Endodermal cell (in vitro differentiated cells): ENCODE measurements around the gene STAB1. TPM values are rescaled to one million over a fixed set of nuclear protein-coding genes. Genes with fewer than 3 reads are reported as not detected.

Experiments used
- DNase-seq: peaks from one replicate; pipeline ENCODE4 v3.0.0-alpha.2; 2017
- H3K27ac ChIP-seq: 2 replicates; pipeline ENCODE4 v1.5.1; 2013; ENCODE audit warnings: mild to moderate bottlenecking, low read depth, low read length, moderate library complexity
- H3K27me3 ChIP-seq: 2 replicates; pipeline ENCODE4 v1.6.1; 2013; ENCODE audit warnings: mild to moderate bottlenecking, low read length, moderate library complexity; ENCODE audit not compliant: insufficient read depth, control insufficient read depth, poor library complexity, severe bottlenecking
- H3K36me3 ChIP-seq: 2 replicates; pipeline ENCODE4 v1.7.0; 2013; ENCODE audit warnings: mild to moderate bottlenecking, low read length, moderate library complexity; ENCODE audit not compliant: control insufficient read depth, insufficient read depth
- H3K4me1 ChIP-seq: one replicate; pipeline ENCODE4 v1.7.0; 2013; ENCODE audit warnings: low read length; ENCODE audit not compliant: control insufficient read depth, insufficient read depth
- H3K4me3 ChIP-seq: 2 replicates; pipeline ENCODE4 v1.5.1; 2013; ENCODE audit warnings: mild to moderate bottlenecking, low read length, moderate library complexity
- H3K9ac ChIP-seq: 2 replicates; pipeline ENCODE4 v1.6.1; 2013; ENCODE audit warnings: mild to moderate bottlenecking, low read length, moderate library complexity; ENCODE audit not compliant: poor library complexity, severe bottlenecking; ENCODE audit errors: extremely low read depth
- H3K9me3 ChIP-seq: 2 replicates; pipeline ENCODE4 v1.6.1; 2013; ENCODE audit warnings: mild to moderate bottlenecking, low read length, moderate library complexity; ENCODE audit not compliant: control insufficient read depth
- H3K27ac Mint-ChIP-seq: 2 replicates; pipeline ENCODE4 v1.8.0; 2020; ENCODE audit warnings: mixed read lengths
- H3K27me3 Mint-ChIP-seq: 2 replicates; pipeline ENCODE4 v1.8.0; 2021; ENCODE audit warnings: mild to moderate bottlenecking, mixed read lengths; ENCODE audit not compliant: insufficient read depth
- H3K36me3 Mint-ChIP-seq: 2 replicates; pipeline ENCODE4 v1.8.0; 2020; ENCODE audit warnings: low read depth, mixed read lengths
- H3K4me1 Mint-ChIP-seq: 2 replicates; pipeline ENCODE4 v1.8.0; 2020; ENCODE audit warnings: mixed read lengths
- H3K4me3 Mint-ChIP-seq: 2 replicates; pipeline ENCODE4 v1.8.0; 2020; ENCODE audit warnings: mild to moderate bottlenecking, moderate library complexity, mixed read lengths
- H3K9me3 Mint-ChIP-seq: 2 replicates; pipeline ENCODE4 v1.8.0; 2020; ENCODE audit warnings: mild to moderate bottlenecking, mixed read lengths
- CTCF ChIP-seq: fragments of 200-600 bp; sonication (generic); conservative IDR thresholded peaks from 2 replicates; pipeline ENCODE4 v1.5.0; 2021; ENCODE audit warnings: antibody characterized with exemption, mild to moderate bottlenecking
- WGBS, 2 experiments: methylation state at CpG; one replicate each; pipeline versions ENCODE4 v1.1.5 to v1.1.7; 2013; ENCODE audit warnings: missing lambda C conversion rate in 2 of 2, mixed read lengths in 1 of 2; ENCODE audit not compliant: insufficient coverage in 1 of 2, insufficient read length in 1 of 2; 5-methylcytosine and 5-hydroxymethylcytosine counted together
- long read RNA-seq, 4 experiments: library from polyadenylated mRNA in 2 of 4; library from RNA in 1 of 4; library from capped mRNA in 1 of 4; stranded (forward) in 3 of 4; unstranded in 1 of 4; transcript quantifications; one replicate each; pipeline ENCODE4 v2.0.0, GENCODE V29; 2020 to 2021; ENCODE audit warnings: inconsistent platforms in 1 of 4
- polyA plus RNA-seq, 2 experiments: library from polyadenylated mRNA; stranded (reverse); fragments of 50-300 nt; gene quantifications; one replicate each; pipeline ENCODE4 v1.2.3, GENCODE V29; 2013
- total RNA-seq, 2 donors: library from RNA; stranded (reverse); fragmentation: NEBNext Ultra II Directional in 1 of 2; extraction: Animal tissue kit (Norgen Biotek cat#: 25700) in 1 of 2; gene quantifications; 2 replicates in 1 of 2; 3 replicates in 1 of 2; pipeline ENCODE4 v1.2.1, GENCODE V29; 2021

STAB1 gene, protein sequence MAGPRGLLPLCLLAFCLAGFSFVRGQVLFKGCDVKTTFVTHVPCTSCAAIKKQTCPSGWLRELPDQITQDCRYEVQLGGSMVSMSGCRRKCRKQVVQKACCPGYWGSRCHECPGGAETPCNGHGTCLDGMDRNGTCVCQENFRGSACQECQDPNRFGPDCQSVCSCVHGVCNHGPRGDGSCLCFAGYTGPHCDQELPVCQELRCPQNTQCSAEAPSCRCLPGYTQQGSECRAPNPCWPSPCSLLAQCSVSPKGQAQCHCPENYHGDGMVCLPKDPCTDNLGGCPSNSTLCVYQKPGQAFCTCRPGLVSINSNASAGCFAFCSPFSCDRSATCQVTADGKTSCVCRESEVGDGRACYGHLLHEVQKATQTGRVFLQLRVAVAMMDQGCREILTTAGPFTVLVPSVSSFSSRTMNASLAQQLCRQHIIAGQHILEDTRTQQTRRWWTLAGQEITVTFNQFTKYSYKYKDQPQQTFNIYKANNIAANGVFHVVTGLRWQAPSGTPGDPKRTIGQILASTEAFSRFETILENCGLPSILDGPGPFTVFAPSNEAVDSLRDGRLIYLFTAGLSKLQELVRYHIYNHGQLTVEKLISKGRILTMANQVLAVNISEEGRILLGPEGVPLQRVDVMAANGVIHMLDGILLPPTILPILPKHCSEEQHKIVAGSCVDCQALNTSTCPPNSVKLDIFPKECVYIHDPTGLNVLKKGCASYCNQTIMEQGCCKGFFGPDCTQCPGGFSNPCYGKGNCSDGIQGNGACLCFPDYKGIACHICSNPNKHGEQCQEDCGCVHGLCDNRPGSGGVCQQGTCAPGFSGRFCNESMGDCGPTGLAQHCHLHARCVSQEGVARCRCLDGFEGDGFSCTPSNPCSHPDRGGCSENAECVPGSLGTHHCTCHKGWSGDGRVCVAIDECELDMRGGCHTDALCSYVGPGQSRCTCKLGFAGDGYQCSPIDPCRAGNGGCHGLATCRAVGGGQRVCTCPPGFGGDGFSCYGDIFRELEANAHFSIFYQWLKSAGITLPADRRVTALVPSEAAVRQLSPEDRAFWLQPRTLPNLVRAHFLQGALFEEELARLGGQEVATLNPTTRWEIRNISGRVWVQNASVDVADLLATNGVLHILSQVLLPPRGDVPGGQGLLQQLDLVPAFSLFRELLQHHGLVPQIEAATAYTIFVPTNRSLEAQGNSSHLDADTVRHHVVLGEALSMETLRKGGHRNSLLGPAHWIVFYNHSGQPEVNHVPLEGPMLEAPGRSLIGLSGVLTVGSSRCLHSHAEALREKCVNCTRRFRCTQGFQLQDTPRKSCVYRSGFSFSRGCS (N-terminal part only)
- total RNA-seq = under 1 TPM; 0.24 to 0.55 TPM
- 0.21 TPM for polyA plus RNA-seq (2013, experiment 1 of 2)
- polyA plus RNA-seq (2013, experiment 2 of 2) = 0.04 TPM
- long read RNA-seq, experiment 1 = 0 reads
- long read RNA-seq, experiment 2 = 0 reads
- long read RNA-seq, experiment 3, partial matches to known transcripts = 0 of 1 reads
- long read RNA-seq, experiment 3, other reads (novel, unspliced or antisense) = 1 of 1 reads
- long read RNA-seq, experiment 4 = 0 reads

- no peaks in the 10 kb centered on the region for H3K9me3 ChIP-seq
- H3K27me3 ChIP-seq = no peaks in the 10 kb centered on the region
- WGBS, 2 experiments = 92% methylated on average over 15 to 25 of the region's 25 CpGs
- no peak within 1 kb of the TSS for H3K9ac ChIP-seq
- H3K36me3 ChIP-seq = peaks cover 15% of the 10 kb centered on the region
- no peaks in the 10 kb centered on the region for H3K4me1 Mint-ChIP-seq
- no peaks in the 10 kb centered on the region for H3K9me3 Mint-ChIP-seq
- H3K4me3 Mint-ChIP-seq = no peak within 1 kb of the TSS
- peaks cover 20% of the 10 kb centered on the region for H3K36me3 Mint-ChIP-seq
- TF ChIP-seq CTCF = no peak
- DNase-seq = peak; percentile 63
- H3K27me3 Mint-ChIP-seq = no peaks in the 10 kb centered on the region
- no peak within 1 kb of the TSS for H3K4me3 ChIP-seq
- peak within 1 kb of the TSS; percentile 66 for H3K27ac ChIP-seq
- H3K4me1 ChIP-seq = no peaks in the 10 kb centered on the region
- H3K27ac Mint-ChIP-seq = peak within 1 kb of the TSS; percentile 80
Measured at GRCh38 chr3:52494886-52495495, at the start of gene STAB1. Gene STAB1, plus strand, starts transcription at chr3:52495338. Its CDS starts 76 bp downstream, at chr3:52495414.

DNA sequence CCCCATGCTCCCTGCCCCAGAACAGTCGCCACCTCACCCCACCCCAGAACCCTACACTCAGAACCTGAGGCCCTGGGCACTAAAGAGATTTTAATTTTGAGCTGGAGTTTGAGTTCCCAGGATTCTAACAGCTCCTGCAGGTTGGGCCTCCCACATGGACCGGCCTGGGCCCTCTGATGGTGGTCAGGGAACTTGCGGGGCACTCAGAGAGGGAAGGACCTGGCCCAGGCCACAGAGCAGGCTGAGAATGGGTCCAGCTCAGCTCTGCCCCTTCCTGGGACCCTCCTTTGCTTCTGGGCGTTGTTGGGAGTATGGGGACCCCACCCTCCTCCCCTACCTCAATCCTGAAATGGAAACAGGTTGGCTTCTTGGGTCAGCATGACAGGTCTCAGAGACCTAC is 49.1 kb upstream of the STAB1 start:
- Mint-ChIP-seq H3K27ac (no peak overlapping the region), H3K9me3 (no peaks in the 10 kb centered on the region), H3K4me1 (peaks cover 5% of the 10 kb centered on the region), H3K4me3 (no peak overlapping the region), H3K36me3 (no peaks in the 10 kb centered on the region), H3K27me3 (no peaks in the 10 kb centered on the region)
- WGBS, 2 experiments = 80 to 89% methylated on average over 1 to 4 of the region's 4 CpGs
- Histone ChIP-seq H3K9me3 (no peaks in the 10 kb centered on the region), H3K36me3 (peaks cover 6% of the 10 kb centered on the region), H3K27ac (no peak overlapping the region), H3K4me3 (no peak overlapping the region), H3K4me1 (peaks cover 2% of the 10 kb centered on the region), H3K27me3 (no peaks in the 10 kb centered on the region), H3K9ac (no peak overlapping the region)
- TF ChIP-seq CTCF = peak; percentile 22
- peak; percentile 59 for DNase-seq
